Natural killer cell (primary cell): ENCODE results near the gene SCAP. TPM values are rescaled to one million over a fixed set of nuclear protein-coding genes. Genes with fewer than 3 reads are reported as not detected.

Experiments used
- ATAC-seq, 3 donors: fragments of 150-1000 bp in 2 of 3; fragments of 200-7000 bp in 1 of 3; cut with Tn5 transposase; 1 replicate in 1 of 3; 2 replicates in 2 of 3; pipeline ENCODE4 v1.10.0; 2021; ENCODE audit warnings: mild to moderate bottlenecking in 2 of 3, moderate library complexity in 2 of 3
- DNase-seq, 2 donors: peaks; one replicate each; pipeline versions ENCODE4 v3.0.0 to v3.0.0-alpha.2; 2013 to 2021; ENCODE audit warnings: mixed read lengths in 1 of 2
- H3K27ac ChIP-seq: one replicate; pipeline ENCODE4 v1.5.1; 2013; ENCODE audit warnings: mild to moderate bottlenecking, low read length
- H3K27me3 ChIP-seq: one replicate; pipeline ENCODE4 v1.6.1; 2013; ENCODE audit warnings: low read length; ENCODE audit not compliant: control insufficient read depth, insufficient read depth
- H3K36me3 ChIP-seq: one replicate; pipeline ENCODE4 v1.6.1; 2013; ENCODE audit warnings: low read length; ENCODE audit not compliant: control insufficient read depth, insufficient read depth
- H3K4me1 ChIP-seq: one replicate; pipeline ENCODE4 v1.6.1; 2013; ENCODE audit warnings: low read length; ENCODE audit not compliant: control insufficient read depth, insufficient read depth
- H3K4me3 ChIP-seq: one replicate; pipeline ENCODE4 v1.5.1; 2013; ENCODE audit warnings: low read length
- H3K9me3 ChIP-seq: one replicate; pipeline ENCODE4 v1.6.1; 2013; ENCODE audit warnings: low read length; ENCODE audit not compliant: control insufficient read depth, insufficient read depth
- H3K27ac Mint-ChIP-seq, 2 donors: one replicate each; pipeline ENCODE4 v1.8.0; 2022; ENCODE audit warnings: mild to moderate bottlenecking in 2 of 2, mixed read lengths in 2 of 2, moderate library complexity in 1 of 2
- H3K27me3 Mint-ChIP-seq, 2 donors: one replicate each; pipeline ENCODE4 v1.8.0; 2022; ENCODE audit warnings: low read depth in 2 of 2, mixed read lengths in 2 of 2
- H3K36me3 Mint-ChIP-seq: one replicate; pipeline ENCODE4 v1.8.0; 2022; ENCODE audit warnings: mixed read lengths
- H3K4me1 Mint-ChIP-seq, 2 donors: one replicate each; pipeline ENCODE4 v1.8.0; 2022; ENCODE audit warnings: mixed read lengths in 2 of 2
- H3K4me3 Mint-ChIP-seq: one replicate; pipeline ENCODE4 v1.8.0; 2022; ENCODE audit warnings: mild to moderate bottlenecking, moderate library complexity, mixed read lengths
- H3K9me3 Mint-ChIP-seq, 2 donors: one replicate each; pipeline ENCODE4 v1.8.0; 2022; ENCODE audit warnings: mixed read lengths in 2 of 2
- WGBS: methylation state at CpG from one replicate; pipeline ENCODE4 v1.1.7; 2013; ENCODE audit warnings: missing lambda C conversion rate; ENCODE audit not compliant: insufficient coverage; 5-methylcytosine and 5-hydroxymethylcytosine counted together
- intact Hi-C: fragments of 100-400 bp; cut with micrococcal nuclease; formaldehyde crosslinking; loops from one replicate; pipeline ENCODE4 v1.14.2; 2022
- total RNA-seq, 4 donors: library from RNA; stranded (reverse); fragments of 120-200 nt in 1 of 4; gene quantifications; one replicate each; pipeline versions ENCODE4 v1.2.3 to v1.2.4, GENCODE V29; 2013 to 2022
- TF ChIP-seq, protein P1 (sequence below): fragments of 200-600 bp; IDR thresholded peaks from one replicate; pipeline ENCODE4 v1.8.0; 2022; ENCODE audit warnings: antibody characterized with exemption

SCAP gene
- total RNA-seq, 3 donors from 2014 or later (not counting 1 experiment from before 2014, with no cell fraction given), result 63.9 to 104 (median 82.7) TPM

DNA sequence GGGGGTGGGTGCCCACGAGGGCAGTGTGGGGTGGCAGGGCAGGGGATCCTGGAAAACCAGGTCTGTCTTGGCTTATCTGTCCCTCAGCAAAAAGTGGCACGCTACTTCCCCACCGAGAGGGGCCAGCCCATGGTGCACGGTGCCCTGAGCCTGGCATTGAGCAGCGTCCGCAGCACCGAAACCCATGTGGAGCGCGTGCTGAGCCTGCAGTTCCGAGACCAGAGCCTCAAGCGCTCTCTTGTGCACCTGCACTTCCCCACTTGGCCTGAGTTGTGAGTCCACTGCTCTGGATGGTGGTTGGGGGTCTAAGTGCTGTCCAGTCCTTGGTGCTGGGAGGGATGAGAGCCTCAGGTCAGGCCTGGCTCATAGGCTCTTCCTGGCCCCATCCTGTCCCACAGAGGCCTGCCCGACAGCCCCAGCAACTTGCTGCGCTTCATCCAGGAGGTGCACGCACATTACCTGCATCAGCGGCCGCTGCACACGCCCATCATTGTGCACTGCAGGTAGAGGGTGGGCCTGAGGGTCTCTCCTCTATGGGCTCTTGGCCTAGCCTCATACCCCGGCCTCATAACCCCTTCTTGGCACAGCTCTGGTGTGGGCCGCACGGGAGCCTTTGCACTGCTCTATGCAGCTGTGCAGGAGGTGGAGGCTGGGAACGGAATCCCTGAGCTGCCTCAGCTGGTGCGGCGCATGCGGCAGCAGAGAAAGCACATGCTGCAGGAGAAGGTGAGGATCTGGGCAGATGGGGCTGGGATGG lies 63.9 kb downstream of the SCAP start:
- no peaks in the 10 kb centered on the region for H3K27me3 ChIP-seq
- WGBS, result 95% methylated on average over 24 of the region's 24 CpGs
- no peaks in the 10 kb centered on the region for H3K9me3 ChIP-seq
- ATAC-seq, result no peak
- H3K4me1 ChIP-seq, result no peaks in the 10 kb centered on the region
- Mint-ChIP-seq H3K4me1 (peaks cover 0 to 5% of the 10 kb centered on the region in 2 donors), H3K9me3 (no peaks in the 10 kb centered on the region), H3K27me3 (no peaks in the 10 kb centered on the region), H3K36me3 (no peaks in the 10 kb centered on the region), H3K27ac (no peak overlapping the region), H3K4me3 (no peak overlapping the region)
- TF ChIP-seq, protein P1, sequence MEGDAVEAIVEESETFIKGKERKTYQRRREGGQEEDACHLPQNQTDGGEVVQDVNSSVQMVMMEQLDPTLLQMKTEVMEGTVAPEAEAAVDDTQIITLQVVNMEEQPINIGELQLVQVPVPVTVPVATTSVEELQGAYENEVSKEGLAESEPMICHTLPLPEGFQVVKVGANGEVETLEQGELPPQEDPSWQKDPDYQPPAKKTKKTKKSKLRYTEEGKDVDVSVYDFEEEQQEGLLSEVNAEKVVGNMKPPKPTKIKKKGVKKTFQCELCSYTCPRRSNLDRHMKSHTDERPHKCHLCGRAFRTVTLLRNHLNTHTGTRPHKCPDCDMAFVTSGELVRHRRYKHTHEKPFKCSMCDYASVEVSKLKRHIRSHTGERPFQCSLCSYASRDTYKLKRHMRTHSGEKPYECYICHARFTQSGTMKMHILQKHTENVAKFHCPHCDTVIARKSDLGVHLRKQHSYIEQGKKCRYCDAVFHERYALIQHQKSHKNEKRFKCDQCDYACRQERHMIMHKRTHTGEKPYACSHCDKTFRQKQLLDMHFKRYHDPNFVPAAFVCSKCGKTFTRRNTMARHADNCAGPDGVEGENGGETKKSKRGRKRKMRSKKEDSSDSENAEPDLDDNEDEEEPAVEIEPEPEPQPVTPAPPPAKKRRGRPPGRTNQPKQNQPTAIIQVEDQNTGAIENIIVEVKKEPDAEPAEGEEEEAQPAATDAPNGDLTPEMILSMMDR, result no peak
- intact Hi-C loops, result no loop called here
- H3K27ac ChIP-seq, result no peak overlapping the region
- peaks cover 85% of the 10 kb centered on the region for H3K36me3 ChIP-seq
- no peak for DNase-seq
- no peak overlapping the region for H3K4me3 ChIP-seq

DNA sequence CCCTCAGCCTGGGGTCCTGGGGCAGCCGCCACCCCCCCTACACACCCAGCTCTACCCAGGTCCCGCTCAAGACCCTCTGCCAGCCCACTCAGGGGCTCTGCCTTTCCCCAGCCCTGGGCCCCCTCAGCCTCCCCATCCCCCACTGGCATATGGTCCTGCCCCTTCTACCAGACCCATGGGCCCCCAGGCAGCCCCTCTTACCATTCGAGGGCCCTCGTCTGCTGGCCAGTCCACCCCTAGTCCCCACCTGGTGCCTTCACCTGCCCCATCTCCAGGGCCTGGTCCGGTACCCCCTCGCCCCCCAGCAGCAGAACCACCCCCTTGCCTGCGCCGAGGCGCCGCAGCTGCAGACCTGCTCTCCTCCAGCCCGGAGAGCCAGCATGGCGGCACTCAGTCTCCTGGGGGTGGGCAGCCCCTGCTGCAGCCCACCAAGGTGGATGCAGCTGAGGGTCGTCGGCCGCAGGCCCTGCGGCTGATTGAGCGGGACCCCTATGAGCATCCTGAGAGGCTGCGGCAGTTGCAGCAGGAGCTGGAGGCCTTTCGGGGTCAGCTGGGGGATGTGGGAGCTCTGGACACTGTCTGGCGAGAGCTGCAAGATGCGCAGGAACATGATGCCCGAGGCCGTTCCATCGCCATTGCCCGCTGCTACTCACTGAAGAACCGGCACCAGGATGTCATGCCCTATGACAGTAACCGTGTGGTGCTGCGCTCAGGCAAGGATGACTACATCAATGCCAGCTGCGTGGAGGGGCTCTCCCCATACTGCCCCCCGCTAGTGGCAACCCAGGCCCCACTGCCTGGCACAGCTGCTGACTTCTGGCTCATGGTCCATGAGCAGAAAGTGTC lies 64.7 kb downstream of the SCAP start:
- ATAC-seq (no peak), DNase-seq (no peak)
- Histone ChIP-seq H3K36me3 (peaks cover 89% of the 10 kb centered on the region), H3K27ac (no peak overlapping the region), H3K4me3 (no peak overlapping the region), H3K27me3 (no peaks in the 10 kb centered on the region), H3K9me3 (no peaks in the 10 kb centered on the region), H3K4me1 (no peaks in the 10 kb centered on the region)
- peaks cover 0 to 5% of the 10 kb centered on the region in 2 donors for H3K4me1 Mint-ChIP-seq
- TF ChIP-seq, protein P1, result no peak
- intact Hi-C loops, result no loop called here
- H3K36me3 Mint-ChIP-seq, result no peaks in the 10 kb centered on the region
- 96% methylated on average over 30 of the region's 30 CpGs for WGBS
- H3K4me3 Mint-ChIP-seq, result no peak overlapping the region
- no peaks in the 10 kb centered on the region for H3K9me3 Mint-ChIP-seq
- H3K27ac Mint-ChIP-seq, result no peak overlapping the region
- no peaks in the 10 kb centered on the region for H3K27me3 Mint-ChIP-seq

DNA sequence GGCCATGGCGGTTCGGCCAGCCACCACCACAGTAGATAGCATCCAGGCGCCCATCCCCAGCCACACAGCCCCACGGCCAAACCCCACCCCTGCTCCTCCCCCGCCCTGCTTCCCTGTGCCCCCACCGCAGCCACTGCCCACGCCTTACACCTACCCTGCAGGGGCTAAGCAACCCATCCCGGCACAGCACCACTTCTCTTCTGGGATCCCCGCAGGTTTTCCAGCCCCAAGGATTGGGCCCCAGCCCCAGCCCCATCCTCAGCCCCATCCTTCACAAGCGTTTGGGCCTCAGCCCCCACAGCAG lies 65.4 kb downstream of the SCAP start:
- Histone ChIP-seq H3K27ac (no peak overlapping the region), H3K4me1 (no peaks in the 10 kb centered on the region), H3K9me3 (no peaks in the 10 kb centered on the region), H3K4me3 (no peak overlapping the region), H3K36me3 (peaks cover 84% of the 10 kb centered on the region), H3K27me3 (no peaks in the 10 kb centered on the region)
- H3K4me3 Mint-ChIP-seq, result no peak overlapping the region
- TF ChIP-seq, protein P1, result no peak
- peaks cover 0 to 3% of the 10 kb centered on the region in 2 donors for H3K4me1 Mint-ChIP-seq
- DNase-seq (no peak), ATAC-seq (no peak)
- no peak overlapping the region for H3K27ac Mint-ChIP-seq
- H3K27me3 Mint-ChIP-seq, result no peaks in the 10 kb centered on the region
- H3K9me3 Mint-ChIP-seq, result no peaks in the 10 kb centered on the region
- intact Hi-C loops, result no loop called here
- WGBS, result 75% methylated on average over 9 of the region's 10 CpGs
- H3K36me3 Mint-ChIP-seq, result no peaks in the 10 kb centered on the region
